NCI-H82 treated with DMSO at 0.1 percent for 48 hours (cell line): ENCODE measurements around the gene SPRN.

ENCODE experiments used
- DNase-seq: peaks from one replicate; lab custom pipeline; 2025; ENCODE audit not compliant: unreplicated experiment; lab: John Stamatoyannopoulos, UW

Gene SPRN

DNA sequence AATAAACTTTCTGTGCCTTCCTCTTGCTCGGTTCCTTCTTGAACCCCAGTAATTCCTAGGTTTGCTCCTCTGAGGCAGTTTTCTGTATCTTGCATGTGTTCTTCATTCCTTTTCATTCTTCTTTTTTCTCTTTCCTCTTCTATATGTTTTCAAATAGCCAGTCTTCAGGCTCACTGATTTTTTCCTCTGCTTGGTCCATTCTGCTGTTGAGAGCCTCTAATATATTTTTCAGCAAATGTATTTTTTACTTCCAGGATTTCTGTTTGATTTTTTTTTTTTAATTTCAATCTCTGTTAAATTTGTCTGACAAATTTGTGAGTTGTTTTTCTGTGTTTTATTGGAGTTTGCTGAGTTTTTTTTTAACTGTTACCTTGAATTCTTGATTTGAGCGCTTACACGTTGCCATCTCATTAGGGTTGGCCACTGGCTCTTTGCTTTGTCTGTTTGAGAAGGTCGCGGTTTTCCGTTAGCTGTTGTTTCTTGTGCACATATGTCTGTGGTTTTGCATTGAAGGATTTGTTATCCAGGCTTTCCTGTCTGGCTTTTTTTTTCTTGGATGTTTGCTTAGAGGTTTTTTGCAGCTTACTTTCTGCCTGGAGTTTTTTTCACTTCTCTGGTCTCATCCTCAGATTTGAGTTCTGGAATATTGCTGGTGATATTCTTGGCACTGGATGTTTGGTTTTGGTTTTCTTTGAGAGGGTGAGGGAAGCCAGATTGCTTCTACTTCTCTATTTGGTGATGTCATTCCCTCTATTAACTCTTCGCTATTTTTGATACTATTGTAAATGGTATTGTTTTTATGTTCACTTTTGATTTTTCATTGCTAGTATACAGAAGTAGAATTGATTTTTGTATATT is 12.7 kb downstream of the SPRN start:
- no peak for DNase-seq

DNA sequence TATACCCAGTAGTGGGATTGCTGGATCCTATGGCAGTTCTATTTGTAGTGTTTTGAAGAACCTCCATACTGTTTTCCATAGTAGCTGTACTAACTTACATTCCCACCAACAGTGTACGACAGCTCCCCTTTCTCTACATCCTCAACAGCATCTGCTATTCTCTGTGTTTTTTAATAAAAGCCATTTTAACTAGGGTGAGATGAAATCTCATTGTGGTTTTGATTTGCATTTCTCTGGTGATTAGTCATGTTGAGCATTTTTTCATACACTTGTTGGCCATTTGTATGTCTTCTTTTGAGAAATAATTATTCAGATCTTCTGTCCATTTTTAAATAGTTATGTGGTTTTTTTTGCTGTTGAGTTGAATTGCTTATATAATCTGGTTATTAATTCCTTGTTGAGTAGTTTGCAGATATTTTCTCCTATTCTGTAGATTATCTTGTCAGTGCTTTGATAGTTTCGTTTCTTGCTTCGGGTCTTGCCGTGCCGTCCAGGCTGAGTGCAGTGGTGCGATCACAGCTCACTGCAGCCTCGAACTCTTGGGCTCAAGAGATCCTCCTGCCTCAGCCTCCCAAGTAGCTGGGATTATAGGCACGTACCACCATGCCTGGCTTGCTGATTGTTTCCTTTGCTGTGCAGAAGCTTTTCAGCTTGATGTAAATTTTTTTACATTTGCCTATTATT is 18.4 kb downstream of the SPRN start:
- DNase-seq, result no peak

DNA sequence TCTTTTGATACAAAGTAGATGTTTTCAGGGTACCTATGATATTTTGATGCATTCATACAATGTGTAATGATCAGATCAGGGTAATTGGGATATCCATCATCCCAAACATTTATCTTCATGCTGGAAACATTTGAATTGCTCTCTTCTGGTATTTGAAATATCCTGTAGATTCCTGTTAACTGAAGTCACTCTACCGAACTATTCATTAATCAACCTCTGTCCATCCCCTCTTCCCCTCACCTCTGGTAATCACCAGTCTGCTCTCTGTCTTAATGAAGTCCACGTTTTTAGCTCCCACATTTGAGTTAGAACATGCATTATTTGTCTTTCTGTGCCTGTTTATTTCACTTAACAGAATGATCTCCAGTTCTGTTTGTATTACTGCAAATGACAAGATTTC is 19.2 kb downstream of the SPRN start:
- no peak for DNase-seq

DNA sequence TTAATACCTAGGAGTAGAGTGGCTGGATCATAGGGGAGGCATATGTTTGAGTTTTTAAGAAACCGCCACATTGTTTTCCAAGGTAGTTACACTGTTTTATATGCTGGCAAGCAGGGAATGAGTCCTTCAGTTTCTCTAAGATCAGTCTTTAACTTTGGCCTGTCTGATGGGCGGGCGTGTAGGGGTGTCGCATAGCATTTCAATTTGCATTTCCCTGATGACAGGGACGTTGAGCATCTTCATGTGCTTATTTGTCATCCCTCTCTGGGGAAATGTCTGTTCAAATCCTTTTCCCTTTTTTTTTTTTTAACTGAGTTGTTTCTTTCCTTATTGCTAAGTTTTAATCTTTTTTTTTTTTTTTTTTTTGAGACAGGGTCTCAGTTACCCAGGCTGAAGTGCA is 20.6 kb downstream of the SPRN start:
- DNase-seq, result no peak

DNA sequence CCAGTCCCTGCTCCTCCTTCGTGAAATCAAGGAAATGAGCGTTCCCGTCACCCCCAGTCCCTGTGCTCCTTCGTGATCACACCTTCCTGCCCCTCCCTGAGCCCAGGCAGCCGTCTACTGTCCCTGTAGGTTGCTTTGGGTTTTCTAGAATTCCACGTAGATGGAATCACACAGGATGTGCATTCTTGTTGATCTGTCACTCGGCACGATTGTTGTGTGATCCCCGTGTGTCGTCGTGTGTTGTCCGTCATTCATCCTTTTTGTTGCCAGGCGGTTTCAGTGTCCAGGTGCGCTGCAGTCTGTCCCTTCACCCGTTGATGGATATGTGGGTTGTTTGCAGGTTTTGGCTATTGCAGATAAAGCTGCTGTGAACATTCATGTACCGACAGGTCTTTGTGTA is 21.1 kb downstream of the SPRN start:
- no peak for DNase-seq

DNA sequence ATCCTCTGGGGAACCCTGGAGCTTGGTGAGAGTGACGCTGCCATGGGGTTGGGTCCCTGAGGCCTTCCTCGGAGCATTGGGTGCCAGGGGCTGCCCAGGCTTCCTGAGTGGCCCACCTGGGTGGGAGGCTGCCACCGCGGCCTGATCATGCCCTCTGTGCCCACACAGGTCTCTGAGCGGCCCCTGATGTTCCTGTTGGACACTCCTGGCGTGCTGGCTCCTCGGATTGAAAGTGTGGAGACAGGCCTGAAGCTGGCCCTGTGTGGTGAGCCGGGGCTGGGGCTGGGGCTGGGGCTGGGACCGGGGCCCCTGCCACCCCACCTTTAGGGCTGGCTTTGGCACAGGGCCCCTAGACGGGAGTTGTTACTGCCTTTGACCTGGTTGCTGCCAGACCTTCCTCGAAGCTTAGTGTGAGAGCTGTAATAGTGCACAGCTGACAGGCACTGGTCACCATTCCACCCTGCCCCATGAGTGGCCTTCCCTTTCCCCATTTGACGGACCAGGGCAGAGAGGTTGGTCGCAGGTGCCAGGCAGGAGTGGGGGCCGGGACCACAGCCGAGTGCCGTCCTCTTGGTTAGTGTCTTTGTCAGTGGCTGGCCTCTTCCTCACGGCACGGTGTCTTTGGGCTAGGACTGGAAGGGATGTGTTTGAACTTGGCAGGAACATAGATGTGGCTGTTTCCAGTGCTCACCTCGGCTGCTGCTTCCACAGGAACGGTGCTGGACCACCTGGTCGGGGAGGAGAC is 22.3 kb downstream of the SPRN start:
- DNase-seq, result no peak

DNA sequence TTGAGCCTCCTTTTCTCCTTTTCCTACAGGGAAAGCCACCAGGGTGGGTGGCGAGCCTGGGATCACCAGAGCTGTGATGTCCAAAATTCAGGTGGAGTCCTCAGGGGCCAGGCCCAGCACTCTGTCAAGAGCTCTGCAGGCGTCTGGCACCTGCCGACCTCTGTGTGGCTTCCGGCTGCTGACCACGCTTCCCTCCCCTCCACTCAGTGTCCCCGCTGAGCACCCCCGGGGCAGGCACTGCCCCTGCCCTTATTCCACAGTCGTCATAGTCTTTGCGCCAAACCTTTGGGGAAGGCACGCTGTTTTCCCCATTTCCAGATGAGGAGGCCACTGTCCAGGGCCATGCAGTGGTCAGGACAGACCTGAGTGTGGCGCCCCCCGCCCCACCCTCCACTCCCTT is 22.9 kb downstream of the SPRN start:
- DNase-seq, result no peak

DNA sequence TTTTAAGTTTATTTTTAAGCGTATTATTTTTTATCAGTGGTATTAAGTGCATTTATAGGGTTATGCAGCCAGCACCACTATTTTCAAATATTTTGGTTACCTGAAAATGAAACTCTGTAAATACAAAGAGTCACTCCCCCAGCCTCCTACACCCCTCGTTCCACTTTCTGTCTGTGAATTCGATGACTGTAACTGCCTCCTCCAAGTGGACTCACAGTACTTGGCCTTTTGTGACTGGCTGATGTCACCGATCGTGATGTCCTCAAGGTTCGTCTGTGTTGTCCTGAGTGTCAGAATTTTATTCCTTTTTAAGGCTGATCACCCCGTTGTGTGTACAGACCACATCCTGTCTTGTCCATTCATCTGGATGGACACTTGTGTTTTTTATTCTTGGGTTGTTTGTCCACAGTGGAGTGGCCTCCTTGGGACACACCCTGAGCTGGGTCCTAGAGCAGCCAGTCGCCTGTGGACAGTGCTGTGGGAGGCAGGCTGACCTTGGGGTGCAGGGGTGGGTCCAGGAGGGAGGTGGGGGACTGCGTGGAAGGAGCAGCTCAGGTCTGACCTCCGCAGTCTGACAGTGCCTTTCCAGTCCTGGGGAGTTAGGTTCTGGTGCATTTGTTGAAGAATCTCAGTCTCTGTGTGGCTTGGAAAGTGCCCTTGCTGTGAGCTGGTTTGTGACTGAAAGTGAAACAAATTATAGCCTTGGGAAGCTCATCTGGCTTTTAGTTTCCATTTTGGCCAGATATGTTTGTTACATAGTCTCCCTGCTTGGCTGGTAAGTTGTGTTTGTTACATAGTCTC is 23.6 kb downstream of the SPRN start:
- no peak for DNase-seq

DNA sequence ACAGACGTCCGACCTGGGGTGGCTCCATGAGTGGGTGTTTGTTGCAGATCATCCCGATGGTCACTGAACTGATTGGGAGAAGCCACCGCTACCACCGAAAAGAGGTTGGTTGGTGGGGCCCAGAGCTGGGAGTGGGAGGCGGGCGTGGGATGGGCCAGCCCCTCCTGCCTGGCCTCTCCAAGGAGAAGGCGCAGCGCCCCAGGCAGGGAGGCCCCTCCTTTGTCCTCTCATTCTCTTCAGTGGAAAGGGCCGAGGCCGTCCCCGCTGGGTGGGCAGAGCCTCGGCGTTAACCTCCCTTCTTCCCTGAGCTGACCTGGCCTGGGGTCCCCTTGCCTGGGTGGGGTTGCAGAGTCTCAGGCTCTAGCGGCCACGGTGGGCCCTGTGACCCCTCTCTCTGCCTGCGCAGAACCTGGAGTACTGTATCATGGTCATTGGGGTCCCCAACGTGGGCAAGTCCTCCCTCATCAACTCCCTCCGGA is 25.3 kb downstream of the SPRN start:
- DNase-seq, result no peak

DNA sequence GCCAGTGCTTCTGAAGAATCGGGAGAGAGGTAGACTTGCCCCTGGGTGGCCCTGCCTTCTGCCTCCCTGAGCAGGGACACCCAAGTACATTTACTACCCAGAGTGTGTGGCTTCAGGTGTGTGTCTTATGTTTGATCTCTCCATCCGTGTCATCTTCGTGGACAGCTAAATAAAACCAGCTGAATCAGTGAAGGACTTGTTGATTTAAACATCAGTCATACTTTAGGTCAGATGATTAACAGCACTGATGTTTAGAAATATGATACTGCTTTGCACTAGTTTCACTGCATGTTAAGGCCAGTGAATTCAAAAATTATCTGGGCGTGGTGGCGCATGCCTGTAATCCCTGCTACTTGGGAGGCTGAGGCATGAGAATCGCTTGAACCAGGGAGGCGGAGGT is 26.5 kb downstream of the SPRN start:
- DNase-seq, result no peak

DNA sequence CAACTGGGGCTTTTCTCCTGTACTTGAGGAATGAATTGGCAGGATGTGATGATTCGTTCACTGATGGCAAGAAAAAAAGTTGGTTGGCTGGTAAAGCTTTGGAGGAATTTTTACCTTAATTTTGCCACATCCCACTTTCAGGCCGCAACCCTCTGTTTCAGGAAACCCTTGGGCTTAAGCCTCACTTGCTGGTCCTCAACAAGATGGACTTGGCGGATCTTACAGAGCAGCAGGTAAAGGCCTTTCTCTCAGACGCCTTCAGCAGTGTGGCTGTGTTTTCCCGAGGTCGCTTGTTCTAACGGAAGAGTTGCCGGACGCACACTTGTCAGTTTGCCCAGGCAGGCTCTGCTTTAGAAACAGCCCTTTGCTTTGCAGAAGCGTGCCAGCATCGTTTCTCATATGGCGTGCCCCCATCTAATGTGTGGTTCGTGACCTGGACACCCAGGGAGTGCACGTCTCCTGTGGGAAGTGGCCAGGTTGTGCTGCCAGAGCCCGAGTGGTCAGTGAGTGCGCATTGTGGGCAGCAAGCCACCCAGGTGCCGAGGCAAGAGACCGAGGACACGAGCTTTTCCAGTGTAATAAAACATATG is 28.3 kb downstream of the SPRN start:
- DNase-seq, result no peak

DNA sequence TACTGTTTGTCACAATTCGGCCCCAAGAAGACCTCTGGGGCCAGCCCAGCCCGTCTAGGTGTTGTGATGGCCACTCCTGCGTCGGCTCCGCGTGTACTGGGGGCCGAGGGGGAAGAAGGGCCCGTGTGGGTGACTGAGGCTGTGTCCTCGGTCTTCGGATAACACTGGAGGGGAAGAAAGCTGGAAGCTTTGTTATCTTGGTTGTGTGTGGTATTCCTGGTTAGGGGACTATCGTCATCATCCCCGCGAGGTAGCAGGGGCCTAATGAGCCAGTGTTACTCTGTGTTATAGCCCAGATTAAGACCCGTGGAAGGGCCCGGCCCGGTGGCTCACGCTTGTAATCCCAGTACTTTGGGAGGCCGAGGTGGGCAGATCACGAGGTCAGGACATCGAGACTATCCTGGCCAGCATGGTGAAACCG is 29.6 kb downstream of the SPRN start:
- DNase-seq, result no peak

DNA sequence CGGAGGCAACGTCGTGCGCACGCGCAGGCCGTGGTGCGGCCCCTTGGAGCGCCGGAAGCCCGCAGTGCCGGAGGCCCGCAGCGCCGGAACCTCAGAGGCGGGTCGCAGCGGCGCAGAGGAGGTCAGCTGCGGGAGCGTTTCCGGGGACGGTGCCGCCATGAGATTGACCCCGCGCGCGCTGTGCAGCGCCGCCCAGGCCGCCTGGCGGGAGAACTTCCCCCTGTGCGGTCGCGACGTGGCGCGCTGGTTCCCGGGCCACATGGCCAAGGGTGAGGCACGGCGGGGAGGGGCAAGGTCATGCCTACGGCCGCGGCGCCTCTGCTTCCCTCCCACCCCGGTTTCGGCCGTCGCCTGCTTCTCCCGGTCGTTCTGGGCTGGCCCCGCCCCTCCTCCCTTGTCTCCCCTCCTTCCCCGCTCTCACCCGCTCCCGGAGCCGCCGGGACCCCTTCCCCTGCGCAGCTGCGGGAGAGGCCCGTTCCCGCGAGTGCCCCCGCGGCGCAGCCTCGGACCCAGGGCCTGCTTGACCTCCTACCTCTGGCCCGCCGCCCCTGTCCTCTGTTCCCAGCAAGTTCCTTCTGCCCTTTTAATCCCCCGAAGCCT is 30.3 kb downstream of the SPRN start, which contains the start of gene MTG1:
MTG1 (plus strand) TSS at position 94 of the 600 bp plus-strand sequence; CDS start at position 158, 64 bp downstream.
- peak; percentile 61 for DNase-seq

DNA sequence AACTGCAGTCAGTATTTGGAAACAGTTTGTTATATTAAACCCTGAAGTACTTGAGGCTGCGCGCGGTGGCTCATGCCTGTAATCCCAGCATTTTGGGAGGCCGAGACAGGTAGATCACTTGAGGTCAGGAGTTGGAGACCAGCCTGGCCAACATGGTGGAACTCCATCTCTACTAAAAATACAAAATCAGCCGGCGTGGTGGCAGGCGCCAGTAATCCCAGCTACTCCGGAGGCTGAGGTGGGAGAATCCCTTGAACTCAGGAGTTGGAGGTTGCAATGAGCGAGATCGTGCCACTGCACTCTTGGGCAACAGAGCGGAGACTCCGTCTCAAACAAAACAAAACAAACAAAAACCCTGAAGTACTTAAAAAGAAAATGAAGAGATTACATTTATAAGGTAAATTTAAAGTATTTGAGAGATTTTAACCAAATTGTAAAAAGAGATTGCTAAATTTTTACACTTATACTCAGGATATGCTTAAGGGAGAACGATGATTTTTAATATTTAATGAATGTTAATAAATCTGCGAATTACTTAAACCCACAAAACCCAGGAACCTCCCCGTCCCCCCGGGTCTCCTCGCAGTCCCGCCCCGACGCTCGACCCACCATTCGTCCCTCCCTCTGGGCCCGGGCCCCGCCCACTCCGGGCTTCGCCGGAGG is 30.9 kb downstream of the SPRN start:
- no peak for DNase-seq

DNA sequence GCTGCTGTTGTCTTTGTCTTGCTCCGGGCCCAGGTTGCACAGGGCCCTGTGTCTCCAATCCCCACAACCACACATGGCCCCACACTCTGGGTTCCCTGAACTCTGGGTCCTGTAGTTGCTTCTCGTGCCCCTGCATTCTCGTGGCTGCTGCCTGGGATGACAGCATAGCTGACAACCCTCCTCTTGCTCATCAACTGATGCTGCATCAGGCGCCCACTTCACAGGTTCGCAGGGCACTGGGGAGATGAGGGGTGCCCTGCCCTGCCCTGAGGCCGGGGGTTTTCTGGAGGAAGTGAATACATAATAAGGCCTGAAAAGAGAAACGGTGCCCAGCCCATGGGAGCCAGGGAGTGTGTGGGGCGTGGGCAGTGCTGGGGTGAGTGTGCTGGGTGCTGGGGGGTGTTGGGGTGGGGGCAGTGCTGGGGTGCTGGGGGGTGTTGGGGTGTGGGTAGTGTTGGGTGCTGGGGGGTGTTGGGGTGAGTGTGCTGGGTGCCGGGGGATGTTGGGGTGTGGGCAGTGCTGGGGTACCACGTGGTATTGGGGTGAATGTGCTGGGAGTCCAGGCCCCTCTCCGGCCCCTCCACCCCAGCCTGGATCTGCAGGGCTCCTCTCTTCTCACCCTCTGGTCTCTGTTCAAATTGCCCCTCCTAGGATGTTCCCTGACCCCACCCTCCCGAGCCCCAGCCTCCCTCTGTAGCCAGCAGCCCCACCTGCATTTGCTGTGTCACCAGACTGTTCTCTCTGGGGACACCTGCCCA is 32.5 kb downstream of the SPRN start:
- DNase-seq, result no peak

DNA sequence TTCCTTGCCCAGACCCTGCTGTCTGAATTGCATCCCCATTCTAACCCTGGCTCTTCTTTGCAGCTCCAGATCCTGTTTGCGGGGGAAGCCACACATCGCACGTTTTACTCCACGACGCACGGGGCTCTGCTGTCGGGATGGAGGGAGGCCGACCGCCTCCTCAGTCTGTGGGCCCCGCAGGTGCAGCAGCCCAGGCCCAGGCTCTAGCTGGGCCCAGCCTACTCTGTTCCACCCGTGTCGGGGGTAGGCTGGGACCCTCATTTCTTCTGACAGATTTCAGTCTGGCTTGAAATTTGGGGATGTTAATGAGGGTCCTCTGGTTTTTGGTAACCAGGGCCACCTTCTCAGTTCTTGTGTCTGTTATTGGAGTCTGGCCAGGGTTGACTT is 33.2 kb downstream of the SPRN start:
- DNase-seq, result no peak

DNA sequence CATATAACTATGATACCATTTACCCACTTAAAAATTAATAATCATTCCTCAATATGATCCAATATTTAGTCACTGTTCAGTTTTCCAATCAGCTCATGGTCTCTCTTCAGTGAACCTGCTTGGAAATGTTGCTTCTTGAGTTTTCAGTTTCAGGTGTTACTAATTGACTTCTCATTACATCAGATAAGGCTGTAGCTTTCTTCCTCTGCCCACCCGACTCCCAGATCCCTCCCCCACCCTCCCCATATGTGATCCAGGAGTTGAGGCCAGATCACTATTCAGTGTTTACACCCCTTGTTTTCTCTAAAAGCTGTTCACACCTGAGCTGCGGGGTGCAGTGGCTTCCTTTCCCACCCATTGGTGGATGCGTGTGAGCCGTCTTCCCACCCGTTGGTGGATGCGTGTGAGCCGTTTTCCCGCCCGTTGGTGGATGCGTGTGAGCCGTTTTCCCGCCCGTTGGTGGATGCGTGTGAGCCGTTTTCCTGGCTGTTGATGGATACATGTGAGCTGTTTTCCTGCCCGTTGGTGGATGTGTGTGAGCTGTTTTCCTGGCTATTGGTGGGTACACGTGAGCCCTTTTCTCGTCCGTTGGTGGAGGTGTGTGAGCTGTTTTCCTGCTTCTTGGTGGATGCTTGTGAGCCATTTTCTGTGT is 33.7 kb downstream of the SPRN start:
- no peak for DNase-seq
